GM18861 (cell line): Measurements from ENCODE around the gene RNF187.

Experiments
- ATAC-seq: cut with Tn5 transposase; IDR thresholded peaks from one replicate; pipeline ENCODE4 v1.9.1; 2021; ENCODE audit not compliant: unreplicated experiment

The RNF187 gene

GRCh38 chr1:228543396-228543795 is 56.2 kb downstream of the RNF187 start:
- no peak for ATAC-seq

GRCh38 chr1:228544021-228544850 is 57.1 kb downstream of the RNF187 start:
- no peak for ATAC-seq

- no peak for ATAC-seq
Measured at GRCh38 chr1:228544921-228545591, 57.9 kb downstream of the RNF187 start.
